HG02943 (cell line): ENCODE results near the gene SDE2.
"Not testable (repeated sequence)": the region's sequence is repeated elsewhere in the genome, so short reads cannot be mapped to it uniquely, and the experiment has no call there.

Source experiments
- ATAC-seq: cut with Tn5 transposase; IDR thresholded peaks from one replicate; pipeline ENCODE4 v1.9.1; 2021; ENCODE audit warnings: mild to moderate bottlenecking, low read depth, moderate library complexity; ENCODE audit not compliant: unreplicated experiment

The SDE2 gene

GRCh38 chr1:225945564-225945963, 53.6 kb downstream of the SDE2 start:
- no peak for ATAC-seq

GRCh38 chr1:225944951-225945350, 54.2 kb downstream of the SDE2 start:
- ATAC-seq: peak; percentile 50

DNA sequence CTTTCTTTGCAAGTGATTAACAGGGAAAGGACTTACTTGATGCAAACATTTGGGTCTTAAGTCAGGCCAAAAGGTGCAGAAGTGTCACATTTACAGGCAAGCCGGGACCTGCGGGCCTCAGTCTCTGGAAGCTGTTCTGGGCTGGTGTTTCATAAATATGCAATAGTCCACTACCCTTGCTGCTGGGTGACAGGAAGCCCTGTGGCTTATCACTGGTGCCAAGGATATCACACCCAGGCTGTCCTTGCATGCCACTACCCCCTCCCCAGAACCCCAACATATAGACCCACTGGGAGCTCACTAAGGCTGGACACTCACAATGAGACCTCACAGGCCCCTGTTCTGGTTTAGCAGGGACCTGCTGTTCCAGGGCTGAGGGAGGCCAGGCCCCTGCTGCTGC, 54.8 kb downstream of the SDE2 start:
- no peak for ATAC-seq

- ATAC-seq: no peak
Measured at GRCh38 chr1:225943582-225943981, 55.6 kb downstream of the SDE2 start.

DNA sequence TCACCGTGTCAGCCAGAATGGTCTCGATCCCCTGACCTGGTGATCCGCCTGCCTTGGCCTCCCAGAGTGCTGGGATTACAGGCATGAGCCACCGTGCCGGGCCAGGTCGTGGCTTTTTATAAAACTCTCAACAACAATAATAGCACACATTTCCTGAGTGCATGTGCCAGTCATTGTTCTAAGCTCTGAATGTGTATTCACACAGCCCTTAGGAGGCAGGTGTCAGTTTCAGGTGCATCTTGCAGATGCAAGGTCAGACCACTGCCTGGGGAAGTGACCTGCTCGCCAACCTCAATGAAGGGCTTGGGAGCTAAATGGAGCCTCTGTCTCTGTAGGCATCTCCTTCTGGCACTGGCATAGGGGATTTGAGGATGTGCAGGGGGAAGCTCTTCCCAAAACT, 56.6 kb downstream of the SDE2 start:
- ATAC-seq: peak; percentile 72

DNA sequence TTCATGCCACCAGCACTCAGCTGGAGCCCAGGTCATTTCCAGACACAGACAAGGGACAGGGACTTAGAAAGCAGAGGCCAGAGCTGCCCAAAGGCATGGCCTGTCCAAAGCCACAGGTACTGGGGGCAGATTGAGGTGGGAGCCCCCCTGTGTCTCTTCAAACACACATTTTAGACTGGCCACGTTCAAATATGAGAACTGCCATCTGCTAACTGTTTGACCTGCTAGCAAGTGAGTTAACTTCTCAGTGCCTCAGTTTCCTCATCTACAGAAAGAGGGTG, 57.3 kb downstream of the SDE2 start:
- no peak for ATAC-seq

DNA sequence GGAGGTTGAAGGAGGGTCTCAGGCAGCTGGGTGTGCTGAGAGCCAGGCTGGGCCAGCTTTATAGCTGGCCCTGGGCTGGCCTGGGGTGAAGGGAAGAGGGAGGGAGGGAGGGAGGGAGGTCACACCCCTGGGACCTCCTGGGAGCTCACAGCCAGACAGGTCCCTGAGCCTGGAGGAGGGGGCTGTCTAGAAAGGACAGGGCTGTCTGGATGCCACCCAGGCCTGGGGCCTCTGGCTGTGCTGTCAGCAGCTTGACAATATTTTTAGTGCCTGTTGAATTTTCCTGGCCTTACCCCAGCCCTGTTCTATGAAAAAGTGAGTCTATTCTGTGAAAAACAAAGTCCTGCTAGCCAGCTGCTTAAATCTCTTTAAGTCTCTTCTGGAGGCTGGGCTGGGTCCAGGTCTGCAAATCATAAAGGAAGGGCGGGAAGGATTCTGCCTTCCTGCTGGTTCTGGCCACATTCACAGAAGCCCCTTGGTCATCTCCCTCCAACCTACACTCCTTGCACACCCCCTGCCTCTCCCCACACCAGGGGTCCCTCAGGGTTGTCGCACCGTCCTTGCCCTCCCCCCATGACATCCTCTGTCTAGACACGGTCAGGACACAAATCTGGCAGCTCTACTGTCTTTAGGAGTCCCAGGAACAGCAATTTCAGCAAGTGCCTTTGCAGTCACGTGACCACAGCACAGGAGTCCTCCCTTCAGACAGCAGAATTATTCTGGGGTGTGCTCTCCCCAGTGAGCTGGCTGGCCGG, 57.8 kb downstream of the SDE2 start, which contains the start of gene LEFTY2:
TSS of gene LEFTY2 (minus strand) at position 34 of the 755 bp plus-strand sequence. CDS start 80 bp downstream, outside the sequence.
- ATAC-seq: no peak

DNA sequence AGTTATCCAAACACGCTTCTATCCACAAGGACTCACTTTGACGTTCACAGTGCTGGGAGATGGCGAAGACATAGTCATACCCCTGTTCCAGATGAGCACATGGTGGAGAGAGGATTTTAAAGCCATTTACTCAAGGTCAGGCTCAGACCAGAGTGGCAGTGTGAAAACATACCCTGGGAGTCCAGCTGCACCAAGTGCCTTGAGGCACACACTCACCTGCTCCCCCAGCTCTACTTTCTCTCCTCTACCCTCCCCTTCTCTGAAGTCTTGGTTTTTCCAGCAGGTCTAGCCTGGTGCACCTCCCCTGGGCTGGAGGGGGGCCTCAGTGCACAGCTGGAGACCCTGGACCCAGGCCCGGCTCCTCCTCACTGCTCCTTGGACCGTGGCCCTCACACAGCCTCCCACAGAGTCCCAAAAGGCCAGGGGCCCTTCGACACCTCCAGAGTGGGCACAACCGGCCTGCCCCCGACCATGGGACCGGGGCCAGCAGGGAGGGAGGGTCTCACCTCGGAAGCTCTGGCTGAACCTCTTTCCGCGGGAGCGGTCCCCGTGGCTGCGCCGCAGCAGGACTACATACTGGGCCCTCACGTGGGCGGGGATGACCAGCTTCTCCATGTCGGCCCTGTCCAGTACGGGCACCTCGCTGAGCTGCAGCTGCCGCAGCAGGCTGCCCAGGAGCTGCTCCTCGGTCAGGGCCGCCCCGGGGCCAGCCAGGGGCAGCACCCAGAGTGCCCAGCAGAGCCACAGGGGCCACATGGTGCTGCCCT, 58.6 kb downstream of the SDE2 start:
- no peak for ATAC-seq

GRCh38 chr1:225939939-225940310, 59.2 kb downstream of the SDE2 start:
- ATAC-seq: not testable (repeated sequence)

GRCh38 chr1:225939097-225939938, 59.8 kb downstream of the SDE2 start:
- not testable (repeated sequence) for ATAC-seq

GRCh38 chr1:225937048-225937968, 61.8 kb downstream of the SDE2 start:
- ATAC-seq: no peak

DNA sequence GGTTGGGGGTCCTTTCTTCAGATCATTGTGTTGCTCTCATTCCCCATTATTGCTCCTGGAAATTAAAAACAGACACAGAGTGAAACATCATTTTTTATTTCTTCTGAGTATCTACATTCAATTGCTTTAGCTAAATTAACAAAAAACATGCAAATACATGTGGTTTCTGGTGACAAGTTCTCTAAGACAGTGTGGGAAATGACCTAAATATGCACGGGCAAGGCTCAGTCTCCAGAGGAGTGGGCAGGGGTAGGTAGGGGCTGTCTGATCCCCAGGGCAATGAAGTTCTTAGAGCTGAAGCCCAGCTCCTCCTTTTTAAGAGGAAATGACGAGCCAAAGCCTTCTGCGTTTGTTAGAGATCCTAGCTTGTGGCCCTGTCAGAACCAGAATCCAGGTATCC, 62.6 kb downstream of the SDE2 start:
- no peak for ATAC-seq

- not testable (repeated sequence) for ATAC-seq
Measured at GRCh38 chr1:225936086-225936485, 63.1 kb downstream of the SDE2 start.

GRCh38 chr1:225934711-225935110, 64.4 kb downstream of the SDE2 start:
- ATAC-seq: no peak

GRCh38 chr1:225933072-225933471, 66.1 kb downstream of the SDE2 start:
- ATAC-seq: no peak
